ENCODE measurements around the gene GLI3.

Gene GLI3

DNA sequence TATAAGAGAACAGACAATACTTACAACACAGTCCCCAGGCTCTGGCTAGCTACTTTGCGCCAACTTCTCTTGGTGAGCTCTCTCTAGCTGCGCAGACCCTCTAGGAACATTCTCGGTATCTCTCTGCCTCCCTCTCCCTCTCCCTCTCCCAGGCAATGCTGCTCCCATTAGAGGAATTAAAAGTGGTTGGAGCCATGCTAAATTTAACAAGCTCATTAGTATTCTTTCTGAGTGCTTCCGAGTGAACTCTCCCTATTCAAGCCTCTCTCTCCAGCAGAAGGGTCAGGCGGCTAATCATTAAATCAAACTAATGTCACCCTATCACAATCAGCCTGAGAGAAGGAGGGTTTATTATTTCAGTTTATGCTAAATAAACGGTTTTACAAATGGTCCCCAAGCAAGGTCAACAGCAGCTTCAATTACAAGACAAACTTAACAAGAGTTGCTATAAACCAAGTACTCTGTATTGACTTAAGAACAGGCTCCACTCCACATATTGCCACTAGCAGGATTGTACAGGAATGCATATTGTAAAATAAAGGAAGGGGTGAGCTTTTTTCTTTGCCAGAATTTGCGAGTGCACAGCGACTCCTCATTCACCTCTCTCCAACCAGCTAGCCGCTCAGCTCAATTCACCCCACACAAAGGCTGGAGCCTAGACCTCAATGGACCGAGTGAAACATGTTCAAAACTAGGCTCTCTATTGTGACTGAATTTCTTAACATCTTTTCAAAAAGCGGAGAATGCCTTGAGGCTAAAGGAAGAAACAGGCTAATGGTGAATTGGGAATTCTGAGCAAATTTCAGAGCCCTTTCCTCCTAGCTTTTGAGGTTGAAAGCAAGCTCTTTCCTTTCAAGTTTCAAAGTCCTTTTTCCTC, 84.4 kb downstream of the GLI3 start (continued):
- TF ChIP-seq, protein P1, sequence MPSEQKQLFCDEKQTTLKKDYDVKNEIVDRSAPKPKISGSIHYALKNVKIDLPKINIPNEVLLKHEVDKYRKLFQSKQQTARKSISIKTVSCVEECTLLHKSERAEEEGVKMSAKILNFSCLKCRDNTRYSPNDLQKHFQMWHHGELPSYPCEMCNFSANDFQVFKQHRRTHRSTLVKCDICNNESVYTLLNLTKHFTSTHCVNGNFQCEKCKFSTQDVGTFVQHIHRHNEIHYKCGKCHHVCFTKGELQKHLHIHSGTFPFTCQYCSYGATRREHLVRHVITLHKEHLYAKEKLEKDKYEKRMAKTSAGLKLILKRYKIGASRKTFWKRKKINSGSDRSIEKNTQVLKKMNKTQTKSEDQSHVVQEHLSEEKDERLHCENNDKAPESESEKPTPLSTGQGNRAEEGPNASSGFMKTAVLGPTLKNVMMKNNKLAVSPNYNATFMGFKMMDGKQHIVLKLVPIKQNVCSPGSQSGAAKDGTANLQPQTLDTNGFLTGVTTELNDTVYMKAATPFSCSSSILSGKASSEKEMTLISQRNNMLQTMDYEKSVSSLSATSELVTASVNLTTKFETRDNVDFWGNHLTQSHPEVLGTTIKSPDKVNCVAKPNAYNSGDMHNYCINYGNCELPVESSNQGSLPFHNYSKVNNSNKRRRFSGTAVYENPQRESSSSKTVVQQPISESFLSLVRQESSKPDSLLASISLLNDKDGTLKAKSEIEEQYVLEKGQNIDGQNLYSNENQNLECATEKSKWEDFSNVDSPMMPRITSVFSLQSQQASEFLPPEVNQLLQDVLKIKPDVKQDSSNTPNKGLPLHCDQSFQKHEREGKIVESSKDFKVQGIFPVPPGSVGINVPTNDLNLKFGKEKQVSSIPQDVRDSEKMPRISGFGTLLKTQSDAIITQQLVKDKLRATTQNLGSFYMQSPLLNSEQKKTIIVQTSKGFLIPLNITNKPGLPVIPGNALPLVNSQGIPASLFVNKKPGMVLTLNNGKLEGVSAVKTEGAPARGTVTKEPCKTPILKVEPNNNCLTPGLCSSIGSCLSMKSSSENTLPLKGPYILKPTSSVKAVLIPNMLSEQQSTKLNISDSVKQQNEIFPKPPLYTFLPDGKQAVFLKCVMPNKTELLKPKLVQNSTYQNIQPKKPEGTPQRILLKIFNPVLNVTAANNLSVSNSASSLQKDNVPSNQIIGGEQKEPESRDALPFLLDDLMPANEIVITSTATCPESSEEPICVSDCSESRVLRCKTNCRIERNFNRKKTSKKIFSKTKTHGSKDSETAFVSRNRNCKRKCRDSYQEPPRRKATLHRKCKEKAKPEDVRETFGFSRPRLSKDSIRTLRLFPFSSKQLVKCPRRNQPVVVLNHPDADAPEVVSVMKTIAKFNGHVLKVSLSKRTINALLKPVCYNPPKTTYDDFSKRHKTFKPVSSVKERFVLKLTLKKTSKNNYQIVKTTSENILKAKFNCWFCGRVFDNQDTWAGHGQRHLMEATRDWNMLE (tag by site-specific recombination; conservative IDR thresholded peaks at IDR 0.05; ENCODE audit: low read depth): no peak
- peak; percentile 66; the same call in 1 of the 2 replicates for TF ChIP-seq ZNF2 (tag by site-specific recombination; IDR thresholded peaks at IDR 0.05)
- no peak for TF ChIP-seq MYNN (tag by site-specific recombination; IDR thresholded peaks at IDR 0.05; ENCODE audit: borderline replicate concordance)
- TF ChIP-seq ZNF394 (tag by site-specific recombination; IDR thresholded peaks at IDR 0.05; ENCODE audit: borderline replicate concordance): no peak
- TF ChIP-seq ZNF664 (tag by site-specific recombination; IDR thresholded peaks at IDR 0.05): no peak
- TF ChIP-seq ZNF292 (tag by site-specific recombination; IDR thresholded peaks at IDR 0.05; ENCODE audit: borderline replicate concordance, low read depth): no peak
- TF ChIP-seq SCRT1 (tag by site-specific recombination; IDR thresholded peaks at IDR 0.05; ENCODE audit: borderline replicate concordance): peak; percentile 75
- TF ChIP-seq ZBTB20 (tag by site-specific recombination; IDR thresholded peaks at IDR 0.05): peak; percentile 93
- no peak for TF ChIP-seq ZNF521 (tag by site-specific recombination; IDR thresholded peaks at IDR 0.05)
- peak; percentile 86 for TF ChIP-seq GFI1B (tag by site-specific recombination; IDR thresholded peaks at IDR 0.05)
- TF ChIP-seq, protein P2, sequence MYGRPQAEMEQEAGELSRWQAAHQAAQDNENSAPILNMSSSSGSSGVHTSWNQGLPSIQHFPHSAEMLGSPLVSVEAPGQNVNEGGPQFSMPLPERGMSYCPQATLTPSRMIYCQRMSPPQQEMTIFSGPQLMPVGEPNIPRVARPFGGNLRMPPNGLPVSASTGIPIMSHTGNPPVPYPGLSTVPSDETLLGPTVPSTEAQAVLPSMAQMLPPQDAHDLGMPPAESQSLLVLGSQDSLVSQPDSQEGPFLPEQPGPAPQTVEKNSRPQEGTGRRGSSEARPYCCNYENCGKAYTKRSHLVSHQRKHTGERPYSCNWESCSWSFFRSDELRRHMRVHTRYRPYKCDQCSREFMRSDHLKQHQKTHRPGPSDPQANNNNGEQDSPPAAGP (tag by site-specific recombination; IDR thresholded peaks at IDR 0.05): peak; percentile 95
- TF ChIP-seq OVOL3 (tag by site-specific recombination; IDR thresholded peaks at IDR 0.05): peak; percentile 88
- TF ChIP-seq SP3 (tag by site-specific recombination; IDR thresholded peaks at IDR 0.05): no peak
- TF ChIP-seq GLI2 (tag by site-specific recombination; IDR thresholded peaks at IDR 0.05; ENCODE audit: borderline replicate concordance, low read depth): peak; percentile 93
- TF ChIP-seq ZNF785 (tag by site-specific recombination; IDR thresholded peaks at IDR 0.05): no peak
- TF ChIP-seq ZNF37A (tag by site-specific recombination; IDR thresholded peaks at IDR 0.05): no peak

DNA sequence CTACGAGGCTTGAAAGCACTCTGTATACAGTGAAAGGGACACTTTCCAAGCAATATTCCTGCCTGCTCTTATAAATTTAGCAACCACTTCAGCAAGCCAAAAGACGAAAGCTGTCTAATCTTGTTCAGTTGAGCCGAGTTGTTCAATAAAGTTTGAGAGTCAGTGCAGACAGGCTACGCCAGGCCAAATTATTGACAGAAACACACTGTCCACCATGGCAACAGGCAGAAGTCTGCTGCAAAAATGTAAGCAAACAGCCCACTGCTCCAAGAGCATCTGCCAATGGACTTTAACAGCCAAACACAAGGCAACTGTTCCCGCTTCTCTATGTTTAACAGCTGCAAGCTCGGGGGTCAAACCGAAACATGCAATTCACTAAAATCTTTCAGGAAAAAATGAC, 85.7 kb downstream of the GLI3 start:
- no peaks in the 10 kb centered on the region for H3K9me3 ChIP-seq (ENCODE audit: control insufficient read depth, insufficient read depth, low read depth, low read length)
- H3K4me3 ChIP-seq (ENCODE audit: low read depth, low read length): no peak overlapping the region
- peaks cover 0 to 7% of the 10 kb centered on the region in 2 experiments; a peak in 1 of 3 replicates for H3K36me3 ChIP-seq (ENCODE audit: control insufficient read depth in 2 of 2, insufficient read depth in 1 of 2, low read length in 2 of 2)
- ChIA-PET POLR2A (no interaction called here), CTCF (no interaction called here)
- peaks cover 37% of the 10 kb centered on the region for H3K4me1 ChIP-seq (ENCODE audit: control insufficient read depth, insufficient read depth, low read length)
- H3K27ac ChIP-seq (ENCODE audit: extremely low read depth, low read depth, low read length): no peak overlapping the region
- TF ChIP-seq GLI2 (tag by site-specific recombination; IDR thresholded peaks at IDR 0.05; ENCODE audit: borderline replicate concordance, low read depth): no peak
- TF ChIP-seq ZNF155 (tag by site-specific recombination; IDR thresholded peaks at IDR 0.05): no peak
- no peak for TF ChIP-seq BCL11B (tag by site-specific recombination; IDR thresholded peaks at IDR 0.05; ENCODE audit: low read depth)
- TF ChIP-seq HOXA7 (CRISPR knock-in tag; IDR thresholded peaks at IDR 0.05; ENCODE audit: borderline replicate concordance): no peak
- TF ChIP-seq OSR2 (tag by site-specific recombination; IDR thresholded peaks at IDR 0.05): no peak
- TF ChIP-seq, protein P3, sequence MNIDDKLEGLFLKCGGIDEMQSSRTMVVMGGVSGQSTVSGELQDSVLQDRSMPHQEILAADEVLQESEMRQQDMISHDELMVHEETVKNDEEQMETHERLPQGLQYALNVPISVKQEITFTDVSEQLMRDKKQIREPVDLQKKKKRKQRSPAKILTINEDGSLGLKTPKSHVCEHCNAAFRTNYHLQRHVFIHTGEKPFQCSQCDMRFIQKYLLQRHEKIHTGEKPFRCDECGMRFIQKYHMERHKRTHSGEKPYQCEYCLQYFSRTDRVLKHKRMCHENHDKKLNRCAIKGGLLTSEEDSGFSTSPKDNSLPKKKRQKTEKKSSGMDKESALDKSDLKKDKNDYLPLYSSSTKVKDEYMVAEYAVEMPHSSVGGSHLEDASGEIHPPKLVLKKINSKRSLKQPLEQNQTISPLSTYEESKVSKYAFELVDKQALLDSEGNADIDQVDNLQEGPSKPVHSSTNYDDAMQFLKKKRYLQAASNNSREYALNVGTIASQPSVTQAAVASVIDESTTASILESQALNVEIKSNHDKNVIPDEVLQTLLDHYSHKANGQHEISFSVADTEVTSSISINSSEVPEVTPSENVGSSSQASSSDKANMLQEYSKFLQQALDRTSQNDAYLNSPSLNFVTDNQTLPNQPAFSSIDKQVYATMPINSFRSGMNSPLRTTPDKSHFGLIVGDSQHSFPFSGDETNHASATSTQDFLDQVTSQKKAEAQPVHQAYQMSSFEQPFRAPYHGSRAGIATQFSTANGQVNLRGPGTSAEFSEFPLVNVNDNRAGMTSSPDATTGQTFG (tag by site-specific recombination; IDR thresholded peaks at IDR 0.05; ENCODE audit: borderline replicate concordance): no peak
- no peak for TF ChIP-seq ZNF2 (tag by site-specific recombination; IDR thresholded peaks at IDR 0.05)
- no peak for TF ChIP-seq ZNF777 (tag by site-specific recombination; IDR thresholded peaks at IDR 0.05; ENCODE audit: borderline replicate concordance)
- no peak for TF ChIP-seq ZNF239 (tag by site-specific recombination; IDR thresholded peaks at IDR 0.05)
- TF ChIP-seq SCRT1 (tag by site-specific recombination; IDR thresholded peaks at IDR 0.05; ENCODE audit: borderline replicate concordance): no peak
- TF ChIP-seq OVOL3 (tag by site-specific recombination; IDR thresholded peaks at IDR 0.05): no peak
- TF ChIP-seq, protein P4, sequence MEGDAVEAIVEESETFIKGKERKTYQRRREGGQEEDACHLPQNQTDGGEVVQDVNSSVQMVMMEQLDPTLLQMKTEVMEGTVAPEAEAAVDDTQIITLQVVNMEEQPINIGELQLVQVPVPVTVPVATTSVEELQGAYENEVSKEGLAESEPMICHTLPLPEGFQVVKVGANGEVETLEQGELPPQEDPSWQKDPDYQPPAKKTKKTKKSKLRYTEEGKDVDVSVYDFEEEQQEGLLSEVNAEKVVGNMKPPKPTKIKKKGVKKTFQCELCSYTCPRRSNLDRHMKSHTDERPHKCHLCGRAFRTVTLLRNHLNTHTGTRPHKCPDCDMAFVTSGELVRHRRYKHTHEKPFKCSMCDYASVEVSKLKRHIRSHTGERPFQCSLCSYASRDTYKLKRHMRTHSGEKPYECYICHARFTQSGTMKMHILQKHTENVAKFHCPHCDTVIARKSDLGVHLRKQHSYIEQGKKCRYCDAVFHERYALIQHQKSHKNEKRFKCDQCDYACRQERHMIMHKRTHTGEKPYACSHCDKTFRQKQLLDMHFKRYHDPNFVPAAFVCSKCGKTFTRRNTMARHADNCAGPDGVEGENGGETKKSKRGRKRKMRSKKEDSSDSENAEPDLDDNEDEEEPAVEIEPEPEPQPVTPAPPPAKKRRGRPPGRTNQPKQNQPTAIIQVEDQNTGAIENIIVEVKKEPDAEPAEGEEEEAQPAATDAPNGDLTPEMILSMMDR (tag by site-specific recombination; IDR thresholded peaks at IDR 0.05): no peak
- no peak for TF ChIP-seq ZNF555 (tag by site-specific recombination; conservative IDR thresholded peaks at IDR 0.05)
- TF ChIP-seq ZNF658 (tag by site-specific recombination; IDR thresholded peaks at IDR 0.05): no peak
